H1 (cell line): ENCODE results near the gene INAFM1. TPM values are rescaled to one million over a fixed set of nuclear protein-coding genes. Genes with fewer than 3 reads are reported as not detected.

Experiments used
- CTCF ChIA-PET: fragments of 300-600 bp; sonication (Branson Sonifier 250); formaldehyde crosslinking; loops from one replicate; lab custom pipeline; 2021; ENCODE audit not compliant: partially characterized antibody; lab: Charles Lee
- POLR2A ChIA-PET: fragments of 300-600 bp; sonication (Branson Sonifier 250); formaldehyde crosslinking; loops from one replicate; lab custom pipeline; 2021; ENCODE audit warnings: inconsistent platforms; ENCODE audit not compliant: partially characterized antibody; lab: Charles Lee
- DNase-seq, 2 experiments: peaks; one replicate each; pipeline versions ENCODE4 v3.0.0 to v3.0.0-alpha.2; 2010 to 2022; ENCODE audit warnings: low spot score in 2 of 2, low read depth in 1 of 2, mixed read lengths in 1 of 2
- FAIRE-seq: peaks from 2 replicates; lab custom pipeline; 2011; peaks lifted over from hg19 to GRCh38; lab: Jason Lieb, UNC
- H2AFZ ChIP-seq: 2 replicates; pipeline ENCODE4 v1.8.1; 2012; ENCODE audit warnings: low read length, inconsistent platforms
- H2AK5ac ChIP-seq: 2 replicates; pipeline ENCODE4 v1.6.1; 2013; ENCODE audit warnings: low read depth, low read length
- H2BK120ac ChIP-seq: replicated peaks from 2 replicates; pipeline ENCODE3; 2013; ENCODE audit warnings: low read depth, low read length, inconsistent platforms
- H2BK12ac ChIP-seq: 2 replicates; pipeline ENCODE4 v1.6.1; 2013; ENCODE audit warnings: low read depth, low read length
- H2BK15ac ChIP-seq: 2 replicates; pipeline ENCODE4 v1.6.1; 2013; ENCODE audit warnings: low read length
- H2BK20ac ChIP-seq: 2 replicates; pipeline ENCODE4 v1.6.1; 2013; ENCODE audit warnings: low read length
- H2BK5ac ChIP-seq: 2 replicates; pipeline ENCODE4 v1.6.1; 2013; ENCODE audit warnings: low read depth, low read length
- H3K14ac ChIP-seq: 2 replicates; pipeline ENCODE4 v1.6.1; 2013; ENCODE audit warnings: inconsistent platforms; ENCODE audit not compliant: insufficient read length
- H3K18ac ChIP-seq: 2 replicates; pipeline ENCODE4 v1.6.1; 2013; ENCODE audit warnings: low read length; ENCODE audit errors: extremely low read depth
- H3K23ac ChIP-seq: 2 replicates; pipeline ENCODE4 v1.6.1; 2013; ENCODE audit warnings: inconsistent platforms; ENCODE audit not compliant: insufficient read length
- H3K23me2 ChIP-seq: 2 replicates; pipeline ENCODE4 v1.6.1; 2013; ENCODE audit warnings: low read depth, low read length
- H3K27ac ChIP-seq: 2 replicates; pipeline ENCODE4 v1.6.1; 2011; ENCODE audit warnings: low read depth, low read length, inconsistent platforms
- H3K27me3 ChIP-seq, 4 experiments: replicated peaks in 1 of 4; 1 replicate in 1 of 4; 2 replicates in 3 of 4; pipeline versions ENCODE4 v1.6.1 to v1.8.1; 2011 to 2013; ENCODE audit warnings: low read length in 3 of 4, mild to moderate bottlenecking in 3 of 4, inconsistent platforms in 2 of 4, mixed read lengths in 2 of 4, moderate library complexity in 1 of 4; ENCODE audit not compliant: control insufficient read depth in 3 of 4, insufficient read depth in 3 of 4; ENCODE audit errors: extremely low read depth in 1 of 4
- H3K36me3 ChIP-seq, 4 experiments: 2 replicates each; pipeline versions ENCODE4 v1.6.1 to v1.8.1; 2011 to 2013; ENCODE audit warnings: mild to moderate bottlenecking in 4 of 4, low read length in 3 of 4, moderate library complexity in 2 of 4, control low read depth in 1 of 4, inconsistent platforms in 1 of 4; ENCODE audit not compliant: insufficient read depth in 4 of 4, control insufficient read depth in 2 of 4
- H3K4ac ChIP-seq: replicated peaks from 2 replicates; pipeline ENCODE3; 2013; ENCODE audit warnings: low read length, low read depth, mixed read lengths, inconsistent platforms; ENCODE audit not compliant: insufficient read length
- H3K4me1 ChIP-seq, 4 experiments: replicated peaks in 1 of 4; 1 replicate in 1 of 4; 2 replicates in 3 of 4; pipeline versions ENCODE4 v1.6.1 to v1.8.1; 2011 to 2013; ENCODE audit warnings: low read length in 3 of 4, inconsistent platforms in 2 of 4, mixed read lengths in 1 of 4; ENCODE audit not compliant: insufficient read depth in 4 of 4, control insufficient read depth in 3 of 4
- H3K4me2 ChIP-seq, 2 experiments: 2 replicates each; pipeline versions ENCODE4 v1.6.1 to v1.8.1; 2011 to 2013; ENCODE audit warnings: low read depth in 2 of 2, low read length in 2 of 2, control low read depth in 1 of 2, inconsistent platforms in 1 of 2, mild to moderate bottlenecking in 1 of 2; ENCODE audit not compliant: insufficient read depth in 1 of 2
- H3K4me3 ChIP-seq, 4 experiments: fragments of 200-600, 300-600 bp in 1 of 4; sonication (generic), shearing (Covaris generic), sonication (Bioruptor Twin) in 1 of 4; 2 replicates each; pipeline versions ENCODE4 v1.5.1 to v1.8.1; 2011 to 2016; ENCODE audit warnings: low read length in 4 of 4, low read depth in 3 of 4, control low read depth in 2 of 4, inconsistent platforms in 2 of 4, mild to moderate bottlenecking in 2 of 4, mixed read lengths in 1 of 4, moderate library complexity in 1 of 4; ENCODE audit not compliant: insufficient read depth in 2 of 4; ENCODE audit errors: extremely low read depth in 1 of 4
- H3K56ac ChIP-seq: replicated peaks from 2 replicates; pipeline ENCODE3; 2013; ENCODE audit warnings: low read depth, mild to moderate bottlenecking, mixed read lengths, low read length, inconsistent platforms; ENCODE audit not compliant: insufficient read length
- H3K79me1 ChIP-seq: 2 replicates; pipeline ENCODE4 v1.6.1; 2013; ENCODE audit warnings: low read depth, low read length, control low read depth
- H3K79me2 ChIP-seq, 2 experiments: 2 replicates each; pipeline versions ENCODE4 v1.6.1 to v1.8.1; 2012 to 2013; ENCODE audit warnings: low read length in 2 of 2, mild to moderate bottlenecking in 2 of 2, inconsistent platforms in 1 of 2; ENCODE audit not compliant: insufficient read depth in 2 of 2, control insufficient read depth in 1 of 2
- H3K9ac ChIP-seq, 4 experiments: replicated peaks in 1 of 4; 1 replicate in 1 of 4; 2 replicates in 3 of 4; pipeline versions ENCODE4 v1.6.1 to v1.8.1; 2011 to 2013; ENCODE audit warnings: low read depth in 3 of 4, low read length in 3 of 4, control low read depth in 2 of 4, mild to moderate bottlenecking in 2 of 4, moderate library complexity in 2 of 4, inconsistent platforms in 1 of 4; ENCODE audit errors: extremely low read depth in 1 of 4
- H3K9me3 ChIP-seq, 2 experiments: 2 replicates each; pipeline versions ENCODE4 v1.6.1 to v1.8.1; 2012 to 2013; ENCODE audit warnings: mild to moderate bottlenecking in 2 of 2, moderate library complexity in 2 of 2, control low read depth in 1 of 2, inconsistent platforms in 1 of 2, low read depth in 1 of 2, low read length in 1 of 2, mixed read lengths in 1 of 2; ENCODE audit not compliant: insufficient read depth in 2 of 2
- H4K20me1 ChIP-seq, 2 experiments: replicated peaks in 1 of 2; 2 replicates each; pipeline versions ENCODE3 to v1.8.1; 2011 to 2013; ENCODE audit warnings: inconsistent platforms in 2 of 2, low read length in 2 of 2, mild to moderate bottlenecking in 1 of 2; ENCODE audit not compliant: insufficient read depth in 2 of 2, control insufficient read depth in 1 of 2
- H4K5ac ChIP-seq: 2 replicates; pipeline ENCODE4 v1.6.1; 2013; ENCODE audit warnings: low read length, low read depth, mixed read lengths, inconsistent platforms; ENCODE audit not compliant: insufficient read length
- H4K8ac ChIP-seq: 2 replicates; pipeline ENCODE4 v1.8.0; 2013; ENCODE audit warnings: mild to moderate bottlenecking, moderate library complexity, low read length, inconsistent platforms; ENCODE audit not compliant: insufficient read depth; ENCODE audit errors: extremely low read depth
- H4K91ac ChIP-seq: replicated peaks from 2 replicates; pipeline ENCODE3; 2013; ENCODE audit warnings: low read length, mixed read lengths, inconsistent platforms; ENCODE audit not compliant: insufficient read length
- BACH1 ChIP-seq: IDR thresholded peaks from 2 replicates; pipeline ENCODE4 v1.6.1; 2012; ENCODE audit warnings: low read length, improper control_type of control experiment
- BCL11A ChIP-seq, 2 experiments: IDR thresholded peaks; one replicate each; pipeline ENCODE4 v1.6.1; 2011; ENCODE audit warnings: low read depth in 2 of 2, low read length in 2 of 2, mild to moderate bottlenecking in 2 of 2
- CREB1 ChIP-seq: IDR thresholded peaks from 2 replicates; pipeline ENCODE4 v1.6.1; 2012; ENCODE audit warnings: inconsistent platforms
- GTF2F1 ChIP-seq: IDR thresholded peaks from 2 replicates; pipeline ENCODE4 v1.6.1; 2012; ENCODE audit warnings: low read depth, low read length, improper control_type of control experiment, borderline replicate concordance
- HDAC2 ChIP-seq, 2 experiments: fragments of 300-600 bp in 1 of 2; sonication (generic) in 1 of 2; IDR thresholded peaks; 2 replicates each; pipeline ENCODE4 v1.6.1; 2011 to 2012; ENCODE audit warnings: low read depth in 2 of 2, low read length in 2 of 2, mild to moderate bottlenecking in 2 of 2, moderate library complexity in 2 of 2, borderline replicate concordance in 1 of 2, inconsistent platforms in 1 of 2
- NRF1 ChIP-seq: IDR thresholded peaks from 2 replicates; pipeline ENCODE4 v1.6.1; 2011; ENCODE audit warnings: mild to moderate bottlenecking, low read depth, low read length, improper control_type of control experiment
- POLR2A ChIP-seq, 2 experiments: IDR thresholded peaks; 1 replicate in 1 of 2; 2 replicates in 1 of 2; pipeline ENCODE4 v1.6.1; 2011; ENCODE audit warnings: low read depth in 2 of 2, low read length in 2 of 2, mild to moderate bottlenecking in 2 of 2; ENCODE audit errors: control extremely low read depth in 1 of 2
- RAD21 ChIP-seq, 2 experiments: IDR thresholded peaks in 1 of 2; conservative IDR thresholded peaks in 1 of 2; 2 replicates each; pipeline ENCODE4 v1.6.1; 2011; ENCODE audit warnings: low read depth in 2 of 2, low read length in 2 of 2, improper control_type of control experiment in 1 of 2, inconsistent platforms in 1 of 2, mild to moderate bottlenecking in 1 of 2, moderate library complexity in 1 of 2
- RNF2 ChIP-seq: fragments of 200-900, 300-1000 bp; sonication (generic); IDR thresholded peaks from 2 replicates; pipeline ENCODE4 v1.7.1; 2016; ENCODE audit warnings: borderline replicate concordance, low read depth, mild to moderate bottlenecking, antibody characterized with exemption, low read length; ENCODE audit not compliant: poor library complexity, severe bottlenecking; ENCODE audit errors: missing control alignments
- SAP30 ChIP-seq: fragments of 300-600 bp; sonication (generic); IDR thresholded peaks from 2 replicates; pipeline ENCODE4 v1.7.1; 2012; ENCODE audit warnings: low read length, moderate library complexity, mild to moderate bottlenecking, inconsistent platforms; ENCODE audit not compliant: insufficient read depth, insufficient replicate concordance
- SIX5 ChIP-seq: IDR thresholded peaks from 2 replicates; pipeline ENCODE4 v1.6.1; 2011; ENCODE audit warnings: mild to moderate bottlenecking, low read depth, low read length
- SP1 ChIP-seq: IDR thresholded peaks from 2 replicates; pipeline ENCODE4 v1.6.1; 2011; ENCODE audit warnings: low read depth, low read length
- SRF ChIP-seq: IDR thresholded peaks from 2 replicates; pipeline ENCODE4 v1.6.1; 2011; ENCODE audit warnings: mild to moderate bottlenecking, low read depth, low read length, moderate library complexity
- TAF1 ChIP-seq: IDR thresholded peaks from 2 replicates; pipeline ENCODE4 v1.6.1; 2011; ENCODE audit warnings: mild to moderate bottlenecking, low read depth, low read length
- YY1 ChIP-seq: IDR thresholded peaks from 2 replicates; pipeline ENCODE4 v1.6.1; 2011; ENCODE audit warnings: low read depth, mild to moderate bottlenecking, low read length
- WGBS, 2 experiments: shearing (Covaris generic) in 1 of 2; methylation state at CpG; one replicate each; pipeline versions ENCODE4 v1.1.6 to v1.1.7; 2013 to 2015; ENCODE audit warnings: low lambda C conversion rate in 2 of 2, mixed read lengths in 2 of 2, inconsistent platforms in 1 of 2, low coverage in 1 of 2, missing lambda C conversion rate in 1 of 2; ENCODE audit not compliant: insufficient replicate concordance in 2 of 2, insufficient coverage in 1 of 2, insufficient read length in 1 of 2; ENCODE audit errors: extremely low coverage in 1 of 2, missing lambda C conversion rate in 1 of 2; 5-methylcytosine and 5-hydroxymethylcytosine counted together
- polyA plus RNA-seq, 7 experiments: library from polyadenylated mRNA; depleted of rRNA in 3 of 7; stranded (reverse) in 5 of 7; unstranded in 2 of 7; fragments of >200 nt in 5 of 7; fragments of 200-250 nt in 2 of 7; gene quantifications; 1 replicate in 5 of 7; 2 replicates in 1 of 7; 4 replicates in 1 of 7; pipeline versions ENCODE4 v1.2.1 to v1.2.3, GENCODE V29; 2011 to 2013; ENCODE audit warnings: missing spikeins in 2 of 7, mixed read lengths in 2 of 7
- total RNA-seq: library from RNA; stranded (reverse); fragmentation: NEBNext Ultra II Directional; extraction: Animal tissue kit (Norgen Biotek cat#: 25700); gene quantifications from 2 replicates; pipeline ENCODE4 v1.2.1, GENCODE V29; 2021

The INAFM1 gene
- total and polyA plus RNA-seq, 2 of the 8 experiments (the other 6 are each of a cell fraction or from before 2014, with no cell fraction given) = 2.6 to 3.4 TPM

DNA sequence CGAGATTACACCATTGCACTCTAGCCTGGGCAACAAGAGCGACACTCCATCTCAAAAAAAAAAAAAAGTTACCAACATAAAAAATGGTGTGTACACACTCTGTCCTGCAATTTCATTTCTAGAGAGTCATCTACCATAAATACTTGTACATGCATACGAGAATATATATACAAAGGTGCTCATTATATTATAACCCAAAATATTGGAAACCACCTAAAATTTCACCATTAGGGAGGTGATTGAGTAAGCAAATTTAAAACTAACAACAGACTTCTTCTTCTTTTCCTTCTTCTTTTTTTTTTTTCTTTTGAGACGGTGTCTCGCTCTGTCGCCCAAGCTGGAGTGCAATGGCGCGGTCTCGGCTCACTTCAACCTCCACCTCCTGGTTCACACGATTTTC is 27.6 kb downstream of the INAFM1 start:
- Histone ChIP-seq H3K79me1 (no peaks in the 10 kb centered on the region), H2AFZ (no peak overlapping the region), H2AK5ac (no peak overlapping the region), H3K4me3 (no peak overlapping the region), H3K4me2 (no peak overlapping the region), H3K79me2 (no peaks in the 10 kb centered on the region), H4K20me1 (no peaks in the 10 kb centered on the region), H3K23ac (no peak overlapping the region), H3K23me2 (no peaks in the 10 kb centered on the region), H2BK5ac (no peak overlapping the region), H4K91ac (no peak overlapping the region), H2BK20ac (no peak overlapping the region), H4K8ac (no peak overlapping the region), H3K56ac (no peak overlapping the region), H2BK12ac (no peak overlapping the region), H3K18ac (no peak overlapping the region), H2BK15ac (no peak overlapping the region), H4K5ac (no peak overlapping the region), H3K9ac (no peak overlapping the region), H3K14ac (no peak overlapping the region), H3K27ac (no peak overlapping the region), H3K4me1 (peaks cover 0 to 4% (median 0%) of the 10 kb centered on the region in 4 experiments; a peak in 2 of 7 replicates), H3K27me3 (no peaks in the 10 kb centered on the region), H2BK120ac (no peak overlapping the region), H3K9me3 (no peaks in the 10 kb centered on the region)
- no peak for FAIRE-seq
- ChIA-PET POLR2A (no interaction called here), CTCF (interaction anchor here (0.8 to 1.1 kb wide), 4 partner anchors 13 to 76 kb away, joined by 3 to 5 read pairs (median 3); no protein-coding TSS in a partner anchor)
- WGBS, 2 experiments = 89% methylated on average over 10 of the region's 10 CpGs; no CpG with 5 or more reads in 1 of the 2 experiments
- DNase-seq = no peak
- TF ChIP-seq CREB1 (no peak), GTF2F1 (no peak), SIX5 (no peak), RNF2 (no peak), BCL11A (IDR thresholded peaks at IDR 0.05; ENCODE audit: low read depth in 2 of 2, low read length in 2 of 2) (no peak), SRF (no peak), POLR2A (IDR thresholded peaks at IDR 0.05; ENCODE audit: control extremely low read depth in 1 of 2, low read depth in 2 of 2, low read length in 2 of 2) (no peak), NRF1 (no peak), SP1 (no peak), SAP30 (no peak), TAF1 (no peak), RAD21 (IDR thresholded peaks at IDR 0.05 in 1 of 2, conservative IDR thresholded peaks at IDR 0.05 in 1 of 2; ENCODE audit: low read depth in 2 of 2, low read length in 2 of 2) (no peak), HDAC2 (IDR thresholded peaks at IDR 0.05; ENCODE audit: borderline replicate concordance in 1 of 2, low read depth in 2 of 2, low read length in 2 of 2) (no peak), YY1 (no peak), BACH1 (no peak)
- TF ChIP-seq, all 59 proteins: peak for 0
- H3K4ac ChIP-seq = no peak overlapping the region
- H3K36me3 ChIP-seq = no peaks in the 10 kb centered on the region
